Panc1 (cell line): ENCODE results near the gene AK8.

ENCODE experiments used
- POLR2AphosphoS5 ChIP-seq: IDR thresholded peaks from 2 replicates; pipeline ENCODE4 v1.6.1; 2012; ENCODE audit warnings: mild to moderate bottlenecking, low read depth, low read length, moderate library complexity
- SIN3A ChIP-seq: IDR thresholded peaks from 2 replicates; pipeline ENCODE4 v1.6.1; 2012; ENCODE audit warnings: low read depth, mild to moderate bottlenecking, low read length, moderate library complexity, borderline replicate concordance; ENCODE audit not compliant: insufficient read depth
- TCF7L2 ChIP-seq: IDR thresholded peaks from 2 replicates; pipeline ENCODE4 v1.6.1; 2011; ENCODE audit warnings: mild to moderate bottlenecking, low read depth, low read length, inconsistent platforms
- TF ChIP-seq, protein P1 (sequence below): fragments of 450-650 bp; IDR thresholded peaks from 2 replicates; pipeline ENCODE4 v1.5.1; 2017; ENCODE audit warnings: mild to moderate bottlenecking
- TF ChIP-seq, protein P2 (sequence below), 2 experiments: IDR thresholded peaks; 2 replicates each; pipeline ENCODE4 v1.6.1; 2011 to 2012; ENCODE audit warnings: low read depth in 2 of 2, control low read depth in 1 of 2, low read length in 1 of 2, mild to moderate bottlenecking in 1 of 2, moderate library complexity in 1 of 2; ENCODE audit not compliant: insufficient read depth in 1 of 2

DNA sequence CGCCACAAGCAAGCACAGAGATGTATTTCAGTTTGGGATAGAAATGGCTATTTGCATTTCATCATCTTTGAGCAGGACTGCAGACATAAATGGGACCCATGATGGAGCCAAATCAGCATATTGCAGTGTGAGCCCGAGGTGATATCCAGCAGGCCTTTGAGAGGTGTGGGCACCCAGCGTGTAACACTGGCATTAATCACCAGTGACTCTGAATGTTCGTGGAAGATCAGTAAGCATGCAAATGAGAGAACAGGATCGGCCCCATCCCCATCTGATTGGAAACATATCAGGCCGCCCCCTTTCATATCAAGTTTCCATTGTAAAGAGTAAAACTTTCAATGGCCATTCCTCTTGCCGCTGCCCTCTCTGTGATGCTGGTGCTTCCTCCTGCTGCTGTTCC, 123.8 kb downstream of the AK8 start:
- TF ChIP-seq, protein P1, sequence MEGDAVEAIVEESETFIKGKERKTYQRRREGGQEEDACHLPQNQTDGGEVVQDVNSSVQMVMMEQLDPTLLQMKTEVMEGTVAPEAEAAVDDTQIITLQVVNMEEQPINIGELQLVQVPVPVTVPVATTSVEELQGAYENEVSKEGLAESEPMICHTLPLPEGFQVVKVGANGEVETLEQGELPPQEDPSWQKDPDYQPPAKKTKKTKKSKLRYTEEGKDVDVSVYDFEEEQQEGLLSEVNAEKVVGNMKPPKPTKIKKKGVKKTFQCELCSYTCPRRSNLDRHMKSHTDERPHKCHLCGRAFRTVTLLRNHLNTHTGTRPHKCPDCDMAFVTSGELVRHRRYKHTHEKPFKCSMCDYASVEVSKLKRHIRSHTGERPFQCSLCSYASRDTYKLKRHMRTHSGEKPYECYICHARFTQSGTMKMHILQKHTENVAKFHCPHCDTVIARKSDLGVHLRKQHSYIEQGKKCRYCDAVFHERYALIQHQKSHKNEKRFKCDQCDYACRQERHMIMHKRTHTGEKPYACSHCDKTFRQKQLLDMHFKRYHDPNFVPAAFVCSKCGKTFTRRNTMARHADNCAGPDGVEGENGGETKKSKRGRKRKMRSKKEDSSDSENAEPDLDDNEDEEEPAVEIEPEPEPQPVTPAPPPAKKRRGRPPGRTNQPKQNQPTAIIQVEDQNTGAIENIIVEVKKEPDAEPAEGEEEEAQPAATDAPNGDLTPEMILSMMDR: no peak
- TF ChIP-seq POLR2AphosphoS5 (no peak), SIN3A (no peak), TCF7L2 (no peak)
- TF ChIP-seq, protein P2, sequence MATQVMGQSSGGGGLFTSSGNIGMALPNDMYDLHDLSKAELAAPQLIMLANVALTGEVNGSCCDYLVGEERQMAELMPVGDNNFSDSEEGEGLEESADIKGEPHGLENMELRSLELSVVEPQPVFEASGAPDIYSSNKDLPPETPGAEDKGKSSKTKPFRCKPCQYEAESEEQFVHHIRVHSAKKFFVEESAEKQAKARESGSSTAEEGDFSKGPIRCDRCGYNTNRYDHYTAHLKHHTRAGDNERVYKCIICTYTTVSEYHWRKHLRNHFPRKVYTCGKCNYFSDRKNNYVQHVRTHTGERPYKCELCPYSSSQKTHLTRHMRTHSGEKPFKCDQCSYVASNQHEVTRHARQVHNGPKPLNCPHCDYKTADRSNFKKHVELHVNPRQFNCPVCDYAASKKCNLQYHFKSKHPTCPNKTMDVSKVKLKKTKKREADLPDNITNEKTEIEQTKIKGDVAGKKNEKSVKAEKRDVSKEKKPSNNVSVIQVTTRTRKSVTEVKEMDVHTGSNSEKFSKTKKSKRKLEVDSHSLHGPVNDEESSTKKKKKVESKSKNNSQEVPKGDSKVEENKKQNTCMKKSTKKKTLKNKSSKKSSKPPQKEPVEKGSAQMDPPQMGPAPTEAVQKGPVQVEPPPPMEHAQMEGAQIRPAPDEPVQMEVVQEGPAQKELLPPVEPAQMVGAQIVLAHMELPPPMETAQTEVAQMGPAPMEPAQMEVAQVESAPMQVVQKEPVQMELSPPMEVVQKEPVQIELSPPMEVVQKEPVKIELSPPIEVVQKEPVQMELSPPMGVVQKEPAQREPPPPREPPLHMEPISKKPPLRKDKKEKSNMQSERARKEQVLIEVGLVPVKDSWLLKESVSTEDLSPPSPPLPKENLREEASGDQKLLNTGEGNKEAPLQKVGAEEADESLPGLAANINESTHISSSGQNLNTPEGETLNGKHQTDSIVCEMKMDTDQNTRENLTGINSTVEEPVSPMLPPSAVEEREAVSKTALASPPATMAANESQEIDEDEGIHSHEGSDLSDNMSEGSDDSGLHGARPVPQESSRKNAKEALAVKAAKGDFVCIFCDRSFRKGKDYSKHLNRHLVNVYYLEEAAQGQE (IDR thresholded peaks at IDR 0.05; ENCODE audit: insufficient read depth in 1 of 2, low read depth in 2 of 2, low read length in 1 of 2): no peak
